Measurements from ENCODE around the gene ARHGAP20. TPM values are rescaled to one million over a fixed set of nuclear protein-coding genes. Genes with fewer than 3 reads are reported as not detected.
"Not testable (repeated sequence)": the region's sequence is repeated elsewhere in the genome, so short reads cannot be mapped to it uniquely, and the experiment has no call there.

Gene ARHGAP20
- total RNA-seq, 1 donor from 2014 or later: 0.62 TPM

GRCh38 chr11:110645253-110645652 lies 67.0 kb downstream of the ARHGAP20 start:
- no peak for TF ChIP-seq CTCF (IDR thresholded peaks at IDR 0.05)
- Mint-ChIP-seq H3K4me1 (ENCODE audit: low read depth) (peaks cover 9% of the 10 kb centered on the region), H3K36me3 (ENCODE audit: low read depth) (peaks cover 2% of the 10 kb centered on the region), H3K4me3 (ENCODE audit: unreplicated experiment) (no peak overlapping the region), H3K27me3 (ENCODE audit: low read depth) (no peaks in the 10 kb centered on the region), H3K9me3 (ENCODE audit: low read depth) (peaks cover 6% of the 10 kb centered on the region), H3K27ac (ENCODE audit: unreplicated experiment) (no peak overlapping the region)
- DNase-seq (ENCODE audit: low spot score): no peak

DNA sequence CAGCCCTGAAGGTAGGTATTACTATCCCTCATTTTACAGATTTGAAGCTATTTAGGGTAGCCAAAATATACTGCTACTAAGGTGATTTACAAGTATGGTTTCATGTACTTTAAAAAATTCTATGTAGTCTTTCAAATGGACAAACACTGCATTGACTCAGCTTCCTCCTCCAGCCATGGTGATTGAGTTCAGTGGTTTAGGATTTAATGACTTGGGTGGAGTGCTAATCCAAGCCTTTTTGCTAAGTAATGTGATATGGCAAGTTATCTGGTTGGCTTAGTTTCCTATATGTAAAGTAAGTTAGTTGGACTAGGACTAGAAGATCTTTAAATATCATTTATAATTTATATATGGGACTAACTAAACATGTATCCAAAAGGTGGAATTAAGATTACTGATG lies 77.9 kb downstream of the ARHGAP20 start:
- Mint-ChIP-seq H3K4me3 (ENCODE audit: unreplicated experiment) (no peak overlapping the region), H3K4me1 (ENCODE audit: low read depth) (no peaks in the 10 kb centered on the region), H3K9me3 (ENCODE audit: low read depth) (no peaks in the 10 kb centered on the region), H3K27ac (ENCODE audit: unreplicated experiment) (no peak overlapping the region), H3K36me3 (ENCODE audit: low read depth) (no peaks in the 10 kb centered on the region), H3K27me3 (ENCODE audit: low read depth) (peaks cover 3% of the 10 kb centered on the region)
- DNase-seq (ENCODE audit: low spot score): no peak
- no peak for TF ChIP-seq CTCF (IDR thresholded peaks at IDR 0.05)

DNA sequence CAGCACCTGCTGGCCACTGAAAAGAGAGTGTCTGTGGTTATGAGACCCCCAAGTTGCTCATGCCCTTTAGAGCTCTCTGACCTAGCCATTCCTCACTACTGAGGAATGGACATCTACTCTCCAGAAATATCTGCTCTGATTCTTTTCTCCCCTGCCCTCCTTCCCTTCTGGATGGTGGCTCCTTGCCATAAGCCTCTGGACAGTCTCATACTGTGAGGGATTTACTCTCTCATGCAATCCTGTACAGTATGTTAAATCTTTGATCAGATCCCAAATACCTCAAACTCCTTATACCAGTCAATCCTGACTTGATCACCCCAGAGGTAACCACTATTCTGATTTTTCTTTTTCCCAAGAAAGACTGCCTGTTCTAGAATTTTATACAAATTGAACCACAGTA lies 80.7 kb downstream of the ARHGAP20 start:
- no peak overlapping the region for H3K27ac Mint-ChIP-seq (ENCODE audit: unreplicated experiment)
- H3K36me3 Mint-ChIP-seq (ENCODE audit: low read depth): no peaks in the 10 kb centered on the region
- no peaks in the 10 kb centered on the region for H3K4me1 Mint-ChIP-seq (ENCODE audit: low read depth)
- DNase-seq (ENCODE audit: low spot score): no peak
- no peaks in the 10 kb centered on the region for H3K9me3 Mint-ChIP-seq (ENCODE audit: low read depth)
- H3K4me3 Mint-ChIP-seq (ENCODE audit: unreplicated experiment): no peak overlapping the region
- no peak for TF ChIP-seq CTCF (IDR thresholded peaks at IDR 0.05)
- H3K27me3 Mint-ChIP-seq (ENCODE audit: low read depth): peaks cover 3% of the 10 kb centered on the region

- no peaks in the 10 kb centered on the region for H3K9me3 Mint-ChIP-seq (ENCODE audit: low read depth)
- no peak for TF ChIP-seq CTCF (IDR thresholded peaks at IDR 0.05)
- H3K36me3 Mint-ChIP-seq (ENCODE audit: low read depth): no peaks in the 10 kb centered on the region
- DNase-seq (ENCODE audit: low spot score): no peak
- H3K27ac Mint-ChIP-seq (ENCODE audit: unreplicated experiment): no peak overlapping the region
- H3K27me3 Mint-ChIP-seq (ENCODE audit: low read depth): peaks cover 3% of the 10 kb centered on the region
- no peaks in the 10 kb centered on the region for H3K4me1 Mint-ChIP-seq (ENCODE audit: low read depth)
- H3K4me3 Mint-ChIP-seq (ENCODE audit: unreplicated experiment): no peak overlapping the region
Measured at GRCh38 chr11:110629594-110629993, 82.6 kb downstream of the ARHGAP20 start.

DNA sequence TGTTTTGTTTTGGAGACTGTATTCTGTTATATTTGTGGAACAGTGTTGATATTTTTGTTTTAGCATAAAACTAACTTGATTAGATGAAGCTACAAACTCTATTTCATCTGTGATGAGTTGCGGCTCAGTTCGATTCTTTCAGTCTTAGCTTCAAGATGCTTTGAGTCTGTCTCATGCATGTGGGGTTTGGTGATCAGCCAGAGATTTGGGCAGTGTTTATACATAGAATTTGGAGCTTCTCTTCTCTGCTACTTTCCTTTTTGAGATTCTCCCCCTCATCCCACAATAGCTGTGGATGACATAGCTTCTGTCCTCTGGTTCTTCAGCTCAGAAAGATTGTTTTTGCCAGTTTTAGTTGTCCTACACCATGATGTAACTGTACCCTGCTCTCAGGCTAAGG lies 90.4 kb downstream of the ARHGAP20 start:
- no peak for DNase-seq (ENCODE audit: low spot score)
- H3K27me3 Mint-ChIP-seq (ENCODE audit: low read depth): no peaks in the 10 kb centered on the region
- H3K9me3 Mint-ChIP-seq (ENCODE audit: low read depth): peaks cover 9% of the 10 kb centered on the region
- no peak for TF ChIP-seq CTCF (IDR thresholded peaks at IDR 0.05)
- no peak overlapping the region for H3K4me3 Mint-ChIP-seq (ENCODE audit: unreplicated experiment)
- H3K4me1 Mint-ChIP-seq (ENCODE audit: low read depth): no peaks in the 10 kb centered on the region
- H3K36me3 Mint-ChIP-seq (ENCODE audit: low read depth): no peaks in the 10 kb centered on the region
- no peak overlapping the region for H3K27ac Mint-ChIP-seq (ENCODE audit: unreplicated experiment)

DNA sequence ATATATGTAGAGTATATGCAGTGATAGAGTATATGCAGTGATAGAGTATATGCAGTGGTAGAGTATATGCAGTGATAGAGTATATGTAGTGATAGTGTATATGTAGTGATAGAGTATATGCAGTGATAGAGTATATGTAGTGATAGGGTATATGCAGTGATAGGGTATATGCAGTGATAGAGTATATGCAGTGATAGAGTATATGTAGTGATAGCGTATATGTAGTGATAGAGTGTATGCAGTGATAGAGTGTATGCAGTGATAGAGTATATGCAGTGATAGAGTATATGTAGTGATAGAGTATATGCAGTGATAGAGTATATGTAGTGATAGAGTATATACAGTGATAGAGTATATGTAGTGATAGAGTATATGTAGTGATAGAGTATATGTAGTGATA lies 92.9 kb downstream of the ARHGAP20 start:
- not testable (repeated sequence) for H3K4me1 Mint-ChIP-seq (ENCODE audit: low read depth); H3K36me3 Mint-ChIP-seq (ENCODE audit: low read depth); H3K27ac Mint-ChIP-seq (ENCODE audit: unreplicated experiment); H3K4me3 Mint-ChIP-seq (ENCODE audit: unreplicated experiment); H3K27me3 Mint-ChIP-seq (ENCODE audit: low read depth); H3K9me3 Mint-ChIP-seq (ENCODE audit: low read depth); DNase-seq (ENCODE audit: low spot score)

Data from chondrocyte (in vitro differentiated cells).